GM12892 (cell line): Measurements from ENCODE around the gene SYNGR3.

ENCODE experiments used
- POLR2A ChIP-seq: IDR thresholded peaks from 2 replicates; pipeline ENCODE4 v1.6.1; 2011; ENCODE audit warnings: low read depth, low read length, control low read depth
- TAF1 ChIP-seq: IDR thresholded peaks from 2 replicates; pipeline ENCODE4 v1.6.1; 2011; ENCODE audit warnings: low read depth, mild to moderate bottlenecking, control low read depth, low read length, borderline replicate concordance

DNA sequence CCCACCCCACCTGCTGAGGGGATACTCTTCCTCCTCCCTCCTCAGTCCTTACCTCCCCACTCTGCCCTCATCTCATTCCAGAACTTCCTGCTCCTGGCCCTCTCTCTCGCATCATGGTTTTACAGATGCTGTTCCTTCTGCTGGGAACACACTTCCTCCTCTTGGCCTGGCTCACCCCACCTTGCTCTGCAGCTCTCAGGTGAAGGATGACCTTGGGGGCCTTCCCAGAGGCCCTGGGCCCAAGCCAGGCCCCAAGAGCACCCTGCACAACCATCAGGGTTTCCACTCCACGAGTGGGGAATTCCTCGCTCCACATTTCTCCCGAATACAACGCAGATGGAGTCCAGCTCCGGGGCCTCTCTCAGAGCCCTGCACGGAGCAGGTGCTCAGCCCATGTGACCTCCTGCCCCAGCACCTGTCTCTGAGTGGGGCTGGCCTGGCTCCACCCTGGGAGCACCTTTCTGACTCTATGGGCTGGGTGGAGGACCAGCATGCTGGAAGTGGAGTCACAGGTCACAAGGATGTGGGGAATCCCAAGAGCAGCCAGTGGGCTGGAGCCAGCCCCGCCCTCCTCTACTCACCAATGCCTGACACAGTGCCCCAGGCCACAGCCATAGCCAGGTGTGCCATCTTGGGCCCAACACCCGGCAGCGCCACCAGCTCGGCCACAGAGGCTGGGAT lies 53.4 kb downstream of the SYNGR3 start:
- no peak for TF ChIP-seq TAF1
- TF ChIP-seq POLR2A = no peak
